Measurements from ENCODE around the gene EFHC1.

The EFHC1 gene

DNA sequence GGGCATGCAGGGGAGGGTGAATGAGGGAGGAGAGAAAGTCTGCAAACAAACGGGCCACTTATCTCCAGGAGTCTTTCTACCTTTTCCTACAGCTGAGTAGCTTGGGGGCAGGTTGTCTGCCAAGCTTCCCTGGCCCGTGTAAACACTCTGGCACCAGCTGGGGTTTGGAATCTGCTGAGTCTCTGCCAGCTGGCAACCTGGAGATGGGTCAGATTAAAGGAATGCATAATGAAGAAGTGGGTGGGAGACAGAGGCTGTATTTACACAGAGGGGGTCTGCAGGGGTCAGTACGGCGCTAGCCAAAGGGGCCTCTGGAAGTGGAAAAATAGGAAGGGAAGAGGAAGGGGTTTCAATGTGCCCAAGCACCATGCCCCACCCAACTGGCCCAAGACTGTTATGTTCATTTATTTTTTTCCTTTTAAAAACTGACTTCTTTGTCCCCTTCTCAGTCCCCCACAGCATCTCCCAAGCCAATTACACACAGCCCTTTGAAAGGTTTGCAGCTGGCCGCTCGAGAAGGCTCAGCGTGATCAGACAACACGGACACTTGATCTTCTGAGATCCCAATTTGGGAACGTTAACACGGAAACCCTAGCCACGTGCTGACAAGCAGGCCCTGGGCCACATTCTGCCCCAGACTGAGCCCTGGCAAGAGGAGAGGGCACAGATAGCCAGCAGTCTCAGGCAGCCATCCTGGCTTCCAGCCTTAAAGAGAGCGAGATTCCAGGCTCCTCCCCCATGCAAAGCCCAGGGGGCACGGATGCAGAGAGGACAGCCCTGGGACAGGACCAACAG lies 131.5 kb downstream of the EFHC1 start:
- in situ Hi-C loops (cut with HindIII; ENCODE audit: low sequenced_read_pairs) = no loop called here
- DNase-seq (ENCODE audit: low read depth) = peak; percentile 89
- H3K4me3 ChIP-seq (ENCODE audit: low read depth, low read length) = no peak overlapping the region
- TF ChIP-seq, protein P1, sequence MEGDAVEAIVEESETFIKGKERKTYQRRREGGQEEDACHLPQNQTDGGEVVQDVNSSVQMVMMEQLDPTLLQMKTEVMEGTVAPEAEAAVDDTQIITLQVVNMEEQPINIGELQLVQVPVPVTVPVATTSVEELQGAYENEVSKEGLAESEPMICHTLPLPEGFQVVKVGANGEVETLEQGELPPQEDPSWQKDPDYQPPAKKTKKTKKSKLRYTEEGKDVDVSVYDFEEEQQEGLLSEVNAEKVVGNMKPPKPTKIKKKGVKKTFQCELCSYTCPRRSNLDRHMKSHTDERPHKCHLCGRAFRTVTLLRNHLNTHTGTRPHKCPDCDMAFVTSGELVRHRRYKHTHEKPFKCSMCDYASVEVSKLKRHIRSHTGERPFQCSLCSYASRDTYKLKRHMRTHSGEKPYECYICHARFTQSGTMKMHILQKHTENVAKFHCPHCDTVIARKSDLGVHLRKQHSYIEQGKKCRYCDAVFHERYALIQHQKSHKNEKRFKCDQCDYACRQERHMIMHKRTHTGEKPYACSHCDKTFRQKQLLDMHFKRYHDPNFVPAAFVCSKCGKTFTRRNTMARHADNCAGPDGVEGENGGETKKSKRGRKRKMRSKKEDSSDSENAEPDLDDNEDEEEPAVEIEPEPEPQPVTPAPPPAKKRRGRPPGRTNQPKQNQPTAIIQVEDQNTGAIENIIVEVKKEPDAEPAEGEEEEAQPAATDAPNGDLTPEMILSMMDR (IDR thresholded peaks at IDR 0.05; ENCODE audit: low read depth, low read length, missing control alignments) = no peak

GRCh38 chr6:52552278-52552643 lies 132.1 kb downstream of the EFHC1 start:
- in situ Hi-C loops (cut with HindIII; ENCODE audit: low sequenced_read_pairs) = no loop called here
- TF ChIP-seq, protein P1 (IDR thresholded peaks at IDR 0.05; ENCODE audit: low read depth, low read length, missing control alignments) = no peak
- no peak for DNase-seq (ENCODE audit: low read depth)
- no peak overlapping the region for H3K4me3 ChIP-seq (ENCODE audit: low read depth, low read length)

DNA sequence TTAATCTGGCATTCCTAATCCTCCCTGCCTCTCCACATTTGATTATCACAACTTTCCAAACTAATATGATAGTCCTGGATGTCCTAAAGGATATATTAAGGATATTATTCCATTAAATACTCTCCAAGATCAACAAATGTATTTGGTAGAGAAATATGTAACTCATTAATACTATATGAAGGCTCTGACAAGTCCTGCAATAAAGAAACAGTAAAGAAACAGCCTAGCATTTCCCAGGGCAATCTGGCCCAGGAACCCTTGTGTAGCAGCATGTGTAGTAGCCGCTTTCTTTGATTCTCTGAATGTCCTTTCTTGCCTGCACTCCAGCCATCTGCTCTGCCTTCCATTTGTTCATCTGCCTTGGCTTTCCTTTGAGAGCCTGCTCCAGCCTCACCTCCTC lies 133.0 kb downstream of the EFHC1 start:
- H3K4me3 ChIP-seq (ENCODE audit: low read depth, low read length) = no peak overlapping the region

DNA sequence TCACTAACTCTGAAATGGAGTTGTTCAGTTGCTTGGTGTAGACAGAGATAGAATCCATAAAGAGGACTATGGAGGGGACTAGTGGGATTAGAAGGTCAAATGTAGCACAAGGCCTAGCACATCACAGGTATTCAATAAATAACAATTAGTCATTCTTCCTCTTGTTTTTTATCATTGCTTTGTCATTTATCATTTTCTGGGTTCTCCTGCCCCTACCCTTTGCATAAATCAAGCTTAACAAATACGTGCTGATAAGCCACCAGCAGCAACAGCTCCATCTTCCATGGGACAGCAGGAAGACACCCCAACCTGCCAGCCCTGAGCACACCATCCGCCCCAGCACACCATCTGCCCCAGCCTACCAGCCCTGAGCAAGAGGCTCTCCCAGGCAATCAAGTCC lies 133.6 kb downstream of the EFHC1 start:
- no peak for DNase-seq (ENCODE audit: low read depth)
- H3K4me3 ChIP-seq (ENCODE audit: low read depth, low read length) = no peak overlapping the region
- TF ChIP-seq, protein P1 (IDR thresholded peaks at IDR 0.05; ENCODE audit: low read depth, low read length, missing control alignments) = no peak
- in situ Hi-C loops (cut with HindIII; ENCODE audit: low sequenced_read_pairs) = no loop called here

More for the DNA sequence above, 133.0 kb downstream of the EFHC1 start:
- in situ Hi-C loops (cut with HindIII; ENCODE audit: low sequenced_read_pairs) = no loop called here
- TF ChIP-seq, protein P1 (IDR thresholded peaks at IDR 0.05; ENCODE audit: low read depth, low read length, missing control alignments) = no peak
- DNase-seq (ENCODE audit: low read depth) = no peak

DNA sequence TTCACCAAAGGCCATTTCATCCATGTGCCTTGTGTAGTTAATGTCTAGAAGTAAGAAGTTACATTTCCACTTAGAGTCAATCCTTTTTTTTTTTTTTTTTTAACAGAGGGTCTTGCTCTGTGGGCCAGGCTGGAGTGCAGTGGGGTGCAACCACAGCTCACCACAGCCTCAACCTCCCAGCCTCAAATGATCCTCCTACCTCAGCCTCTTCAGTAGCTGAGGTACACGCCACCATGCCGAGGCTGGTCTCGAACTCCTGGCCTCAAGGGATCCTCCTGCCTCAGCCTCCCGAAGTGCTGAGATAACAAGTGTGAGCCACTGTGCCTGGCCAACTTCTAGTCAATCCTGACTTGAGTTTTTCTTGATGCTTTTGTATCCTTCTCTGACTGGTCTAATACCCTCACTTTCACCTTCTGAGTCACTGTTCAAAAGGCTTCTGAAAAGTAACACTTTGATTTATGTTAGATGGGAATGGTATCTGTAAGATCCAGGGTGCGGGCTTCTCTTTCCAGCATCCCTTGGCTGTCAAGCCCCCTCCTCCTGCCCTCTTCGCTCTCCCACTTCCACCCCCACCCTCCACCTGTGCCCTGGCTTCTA lies 134.6 kb downstream of the EFHC1 start:
- DNase-seq (ENCODE audit: low read depth) = no peak
- in situ Hi-C loops (cut with HindIII; ENCODE audit: low sequenced_read_pairs) = no loop called here
- TF ChIP-seq, protein P1 (IDR thresholded peaks at IDR 0.05; ENCODE audit: low read depth, low read length, missing control alignments) = no peak
- H3K4me3 ChIP-seq (ENCODE audit: low read depth, low read length) = no peak overlapping the region

GRCh38 chr6:52555518-52556233 lies 135.5 kb downstream of the EFHC1 start:
- TF ChIP-seq, protein P1 (IDR thresholded peaks at IDR 0.05; ENCODE audit: low read depth, low read length, missing control alignments) = no peak
- DNase-seq (ENCODE audit: low read depth) = no peak
- in situ Hi-C loops (cut with HindIII; ENCODE audit: low sequenced_read_pairs) = no loop called here
- H3K4me3 ChIP-seq (ENCODE audit: low read depth, low read length) = no peak overlapping the region
